GM10266 (cell line): Measurements from ENCODE around the gene SLC6A11.

Source experiments
- DNase-seq: peaks from one replicate; pipeline ENCODE4 v3.0.0; 2012; ENCODE audit errors: extremely low spot score
- TF ChIP-seq, protein P1 (sequence below): IDR thresholded peaks from 2 replicates; pipeline ENCODE4 v1.5.1; 2012; ENCODE audit warnings: mild to moderate bottlenecking, low read depth; ENCODE audit not compliant: control insufficient read depth, insufficient read depth; ENCODE audit errors: missing control alignments

Gene SLC6A11

GRCh38 chr3:10839167-10839566, 23.1 kb downstream of the SLC6A11 start:
- DNase-seq: no peak
- TF ChIP-seq, protein P1, sequence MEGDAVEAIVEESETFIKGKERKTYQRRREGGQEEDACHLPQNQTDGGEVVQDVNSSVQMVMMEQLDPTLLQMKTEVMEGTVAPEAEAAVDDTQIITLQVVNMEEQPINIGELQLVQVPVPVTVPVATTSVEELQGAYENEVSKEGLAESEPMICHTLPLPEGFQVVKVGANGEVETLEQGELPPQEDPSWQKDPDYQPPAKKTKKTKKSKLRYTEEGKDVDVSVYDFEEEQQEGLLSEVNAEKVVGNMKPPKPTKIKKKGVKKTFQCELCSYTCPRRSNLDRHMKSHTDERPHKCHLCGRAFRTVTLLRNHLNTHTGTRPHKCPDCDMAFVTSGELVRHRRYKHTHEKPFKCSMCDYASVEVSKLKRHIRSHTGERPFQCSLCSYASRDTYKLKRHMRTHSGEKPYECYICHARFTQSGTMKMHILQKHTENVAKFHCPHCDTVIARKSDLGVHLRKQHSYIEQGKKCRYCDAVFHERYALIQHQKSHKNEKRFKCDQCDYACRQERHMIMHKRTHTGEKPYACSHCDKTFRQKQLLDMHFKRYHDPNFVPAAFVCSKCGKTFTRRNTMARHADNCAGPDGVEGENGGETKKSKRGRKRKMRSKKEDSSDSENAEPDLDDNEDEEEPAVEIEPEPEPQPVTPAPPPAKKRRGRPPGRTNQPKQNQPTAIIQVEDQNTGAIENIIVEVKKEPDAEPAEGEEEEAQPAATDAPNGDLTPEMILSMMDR: no peak

DNA sequence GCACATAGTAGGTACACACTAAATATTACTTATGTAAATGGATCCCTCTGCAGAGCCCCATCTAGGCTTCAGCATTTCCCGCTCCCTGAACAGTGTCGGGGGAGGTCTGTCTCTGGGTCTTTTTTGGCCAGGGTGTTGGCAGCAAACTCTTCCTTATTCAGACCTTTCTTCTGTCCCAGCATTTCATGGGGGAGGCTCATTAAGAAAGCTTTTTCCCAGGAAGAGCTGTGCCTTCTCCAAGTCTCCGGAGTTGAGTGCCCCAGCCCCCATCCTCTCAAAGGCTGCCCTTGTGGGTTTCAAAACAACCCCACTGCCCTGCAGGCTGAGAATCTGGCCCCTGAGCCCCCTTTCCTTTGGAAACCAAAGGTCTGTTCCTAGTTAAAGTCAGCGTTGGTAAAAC, 25.1 kb downstream of the SLC6A11 start:
- DNase-seq: no peak
- TF ChIP-seq, protein P1: no peak

DNA sequence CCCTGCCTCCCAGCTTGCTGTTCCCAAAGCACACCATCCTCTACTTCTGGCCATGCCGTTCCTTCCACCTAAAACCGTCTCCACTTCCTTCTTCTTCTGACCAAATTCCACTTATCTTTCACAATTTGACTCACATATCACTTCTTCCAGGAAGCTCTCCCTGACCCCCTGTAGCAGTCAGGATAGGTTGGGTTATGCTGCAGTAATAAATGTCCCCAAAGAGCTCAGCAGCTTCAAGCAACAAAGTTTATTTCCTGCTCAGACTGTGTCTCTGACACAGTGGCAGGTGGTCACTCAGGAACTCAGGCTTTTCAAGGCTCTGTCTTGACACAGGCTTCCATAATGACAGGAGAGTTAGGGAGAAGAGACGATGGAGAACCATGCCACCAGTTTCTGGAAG, 27.4 kb downstream of the SLC6A11 start:
- TF ChIP-seq, protein P1: no peak
- DNase-seq: no peak

- DNase-seq: no peak
- TF ChIP-seq, protein P1: no peak
Observed at GRCh38 chr3:10845001-10845761, 29.2 kb downstream of the SLC6A11 start.

DNA sequence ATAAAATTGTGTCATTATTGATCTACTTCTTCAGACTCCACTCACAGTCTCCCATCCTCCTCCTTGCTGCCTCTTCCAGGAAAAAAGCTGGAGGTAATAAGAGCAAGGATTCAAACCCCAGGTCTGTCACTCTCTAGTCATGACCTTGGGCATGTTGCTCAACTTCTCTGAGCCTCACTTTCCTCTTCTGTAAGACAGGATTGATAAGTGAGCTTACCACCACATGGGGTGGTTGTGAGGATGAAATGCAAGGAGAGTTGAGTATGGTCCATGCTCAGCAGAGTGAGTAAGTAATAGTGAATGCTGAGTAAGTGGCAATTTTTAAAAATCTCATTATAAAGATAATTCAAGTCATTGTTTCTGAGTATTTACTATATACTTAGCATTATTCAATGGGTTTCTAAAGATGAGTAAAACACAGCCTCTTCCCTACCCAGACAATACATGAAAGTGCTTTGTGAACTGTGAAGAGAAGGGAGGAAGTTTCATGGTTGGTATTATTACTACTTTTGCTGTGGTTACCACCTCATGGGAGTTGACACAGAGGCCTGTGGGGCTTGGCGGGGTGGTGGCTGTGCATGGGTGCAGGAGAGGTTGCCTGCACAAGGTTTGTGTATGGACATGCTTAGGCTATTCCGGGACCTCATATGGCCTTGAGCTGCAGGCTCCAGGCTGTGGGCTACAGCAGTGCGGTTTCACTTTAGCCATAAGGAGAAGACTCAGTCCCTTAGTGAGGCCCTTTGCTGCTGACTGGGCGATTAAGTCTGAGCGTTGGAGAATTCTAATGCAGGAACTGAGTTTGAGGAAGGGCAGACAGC, 30.0 kb downstream of the SLC6A11 start:
- DNase-seq: no peak
- TF ChIP-seq, protein P1: no peak

- TF ChIP-seq, protein P1: no peak
- no peak for DNase-seq
Observed at GRCh38 chr3:10846657-10846975, 30.6 kb downstream of the SLC6A11 start.

DNA sequence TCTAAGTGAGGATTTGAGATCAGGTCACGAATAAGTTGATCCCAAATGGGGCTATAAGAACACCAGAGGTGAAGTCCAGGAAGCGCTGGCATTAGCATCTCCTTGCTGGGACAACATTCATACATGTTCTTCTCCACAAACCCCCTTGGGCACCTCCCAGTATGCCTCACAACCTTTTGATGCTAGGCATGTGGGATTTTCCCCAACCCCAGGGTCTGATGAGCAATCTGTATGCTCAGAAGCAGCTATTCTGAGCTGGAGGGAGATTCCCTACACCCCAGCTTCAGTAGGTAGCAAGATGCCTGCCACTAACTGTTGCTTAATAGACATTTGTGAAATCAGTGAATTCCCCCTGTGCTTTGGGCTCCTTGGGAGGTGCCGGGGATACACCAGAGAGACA, 32.2 kb downstream of the SLC6A11 start:
- peak; percentile 23 for DNase-seq
- TF ChIP-seq, protein P1: no peak
